A549 treated with Mapracorat at 1 μM for 4 hours (cell line): ENCODE results near the gene OSBPL7. TPM values are rescaled to one million over a fixed set of nuclear protein-coding genes. Genes with fewer than 3 reads are reported as not detected.

Source experiments
- total RNA-seq: library from RNA; stranded (reverse); fragments of 200-300 nt; extraction: Qiagen RNA extraction; gene quantifications from 5 replicates; pipeline ENCODE4 v1.2.3, GENCODE V29; 2022

Gene OSBPL7, protein sequence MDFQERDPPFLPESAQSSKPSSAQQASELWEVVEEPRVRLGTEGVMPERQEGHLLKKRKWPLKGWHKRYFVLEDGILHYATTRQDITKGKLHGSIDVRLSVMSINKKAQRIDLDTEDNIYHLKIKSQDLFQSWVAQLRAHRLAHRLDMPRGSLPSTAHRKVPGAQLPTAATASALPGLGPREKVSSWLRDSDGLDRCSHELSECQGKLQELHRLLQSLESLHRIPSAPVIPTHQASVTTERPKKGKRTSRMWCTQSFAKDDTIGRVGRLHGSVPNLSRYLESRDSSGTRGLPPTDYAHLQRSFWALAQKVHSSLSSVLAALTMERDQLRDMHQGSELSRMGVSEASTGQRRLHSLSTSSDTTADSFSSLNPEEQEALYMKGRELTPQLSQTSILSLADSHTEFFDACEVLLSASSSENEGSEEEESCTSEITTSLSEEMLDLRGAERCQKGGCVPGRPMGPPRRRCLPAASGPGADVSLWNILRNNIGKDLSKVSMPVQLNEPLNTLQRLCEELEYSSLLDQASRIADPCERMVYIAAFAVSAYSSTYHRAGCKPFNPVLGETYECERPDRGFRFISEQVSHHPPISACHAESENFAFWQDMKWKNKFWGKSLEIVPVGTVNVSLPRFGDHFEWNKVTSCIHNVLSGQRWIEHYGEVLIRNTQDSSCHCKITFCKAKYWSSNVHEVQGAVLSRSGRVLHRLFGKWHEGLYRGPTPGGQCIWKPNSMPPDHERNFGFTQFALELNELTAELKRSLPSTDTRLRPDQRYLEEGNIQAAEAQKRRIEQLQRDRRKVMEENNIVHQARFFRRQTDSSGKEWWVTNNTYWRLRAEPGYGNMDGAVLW
- 9.8 to 16.3 TPM (median 13.6 TPM) in 5 replicates for total RNA-seq

GRCh38 chr17:47821424-47822391 is at the start of gene OSBPL7:
Gene OSBPL7 (minus strand): TSS chr17:47821794. CDS start chr17:47820278, 1,516 bp downstream.

GRCh38 chr17:47850692-47851573 is 29.3 kb upstream of the OSBPL7 start, which contains the start of gene SP6:
Gene SP6 (minus strand): TSS chr17:47851163. CDS start chr17:47848429, 2,734 bp downstream.

DNA sequence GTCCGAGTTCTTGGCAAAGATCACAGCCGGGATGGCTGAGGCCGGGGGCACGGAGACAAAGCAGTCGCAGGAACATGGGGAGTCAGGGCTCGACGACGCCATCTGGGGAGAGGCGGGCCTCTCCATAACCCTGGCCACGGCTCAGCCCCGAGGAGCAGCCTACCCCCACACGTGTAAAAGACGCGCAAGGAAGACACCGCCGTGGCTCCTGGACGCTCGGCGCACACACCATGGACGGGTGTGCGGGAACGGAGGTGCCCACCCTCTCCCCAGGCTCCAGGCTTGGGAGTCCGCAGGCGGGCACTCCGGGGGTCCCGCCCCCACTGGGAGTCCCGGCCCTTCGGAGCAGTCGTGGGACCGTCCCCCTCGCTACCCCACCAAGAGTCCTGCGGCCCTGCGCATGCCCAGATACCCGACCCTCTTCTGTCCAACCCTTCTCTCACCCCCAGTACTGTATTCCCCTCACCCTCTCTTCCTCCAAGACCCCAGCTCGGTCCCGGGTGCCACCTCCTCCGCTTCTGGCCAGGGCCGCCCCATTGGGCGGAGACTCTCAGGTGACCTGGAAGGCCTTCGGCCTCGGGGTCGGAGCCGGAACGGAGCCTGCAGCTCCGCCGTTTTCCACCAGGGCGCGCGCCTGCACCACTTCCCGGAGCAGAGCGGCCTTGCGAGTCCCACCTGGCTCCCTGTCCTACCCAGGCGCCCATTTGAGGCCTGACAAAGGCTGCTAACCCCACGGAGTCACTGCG is 19.3 kb upstream of the OSBPL7 start, which contains the start of gene SCRN2:
Gene SCRN2, minus strand, starts transcription at position 532 of the 746 bp plus-strand sequence. Its CDS starts 430 bp downstream, at position 102.

GRCh38 chr17:47831003-47831933 is 9.7 kb upstream of the OSBPL7 start, which contains the start of the genes LRRC46 and MRPL10:
Gene LRRC46 (plus strand): TSS chr17:47831670. CDS start chr17:47831990, 320 bp downstream.
Gene MRPL10 (minus strand): TSS chr17:47831541. CDS start chr17:47831511, 30 bp downstream.

Other genes starting within 250 kb of the OSBPL7 start
- 267 to 340 TPM (median 330 TPM) in 5 replicates for gene KPNB1, start 171.9 kb downstream of the OSBPL7 start, total RNA-seq
- gene TBKBP1, start 127.6 kb downstream of the OSBPL7 start, total RNA-seq, result 4.2 to 6.5 TPM (median 5.1 TPM) in 5 replicates
- gene TBX21, start 88.6 kb downstream of the OSBPL7 start, total RNA-seq, result 0.13 to 0.27 TPM (median 0.15 TPM) in 5 replicates
- gene MRPL10, start 9.7 kb upstream of the OSBPL7 start, total RNA-seq, result 86.1 to 122 TPM (median 87.6 TPM) in 5 replicates
- 2.9 to 3.6 TPM (median 3.2 TPM) in 5 replicates for gene LRRC46, start 9.9 kb upstream of the OSBPL7 start, total RNA-seq
- gene SCRN2, start 19.5 kb upstream of the OSBPL7 start, total RNA-seq, result 32.4 to 40.3 TPM (median 36.9 TPM) in 5 replicates
- gene SP6, start 29.4 kb upstream of the OSBPL7 start, total RNA-seq, result 3.9 to 5.4 TPM (median 4.4 TPM) in 5 replicates
- 16.3 to 20.1 TPM (median 16.7 TPM) in 5 replicates for gene SP2, start 74.4 kb upstream of the OSBPL7 start, total RNA-seq
- 22.1 to 23.5 TPM (median 22.6 TPM) in 5 replicates for gene PNPO, start 119.8 kb upstream of the OSBPL7 start, total RNA-seq
- 2.1 to 3.1 TPM (median 2.3 TPM) in 5 replicates for gene PRR15L, start 136.1 kb upstream of the OSBPL7 start, total RNA-seq
- 103 to 132 TPM (median 112 TPM) in 5 replicates for gene CDK5RAP3, start 149.3 kb upstream of the OSBPL7 start, total RNA-seq
- 14.5 to 17.2 TPM (median 15.5 TPM) in 5 replicates for gene COPZ2, start 216.0 kb upstream of the OSBPL7 start, total RNA-seq
- gene NFE2L1, start 226.6 kb upstream of the OSBPL7 start, total RNA-seq, result 102 to 125 TPM (median 120 TPM) in 5 replicates